Activated B cell treated with CpG ODN at 0.5 μM for 24 hours (primary cell): ENCODE measurements around the gene CHST14. TPM values are rescaled to one million over a fixed set of nuclear protein-coding genes. Genes with fewer than 3 reads are reported as not detected.

ENCODE experiments used
- ATAC-seq: fragments of 200-7000 bp; cut with Tn5 transposase; one replicate; pipeline ENCODE4 v1.10.0; 2021; ENCODE audit warnings: low read depth, mild to moderate bottlenecking, moderate library complexity
- CTCF ChIA-PET: fragments of 350-600 bp; sonication (Branson Sonifier 250); formaldehyde crosslinking; loops from one replicate; lab custom pipeline; 2021; ENCODE audit warnings: antibody characterized with exemption; lab: Charles Lee
- POLR2A ChIA-PET: fragments of 350-600 bp; sonication (Branson Sonifier 250); formaldehyde crosslinking; loops from one replicate; lab custom pipeline; 2021; ENCODE audit warnings: antibody characterized with exemption; lab: Charles Lee
- DNase-seq: peaks from one replicate; pipeline ENCODE4 v3.0.0; 2022
- H3K27ac Mint-ChIP-seq: one replicate; pipeline ENCODE4 v1.8.0; 2020; ENCODE audit warnings: mixed read lengths
- H3K27me3 Mint-ChIP-seq: one replicate; pipeline ENCODE4 v1.8.0; 2021; ENCODE audit warnings: mixed read lengths
- H3K36me3 Mint-ChIP-seq: one replicate; pipeline ENCODE4 v1.8.0; 2021; ENCODE audit warnings: low read depth, mixed read lengths
- H3K4me1 Mint-ChIP-seq: one replicate; pipeline ENCODE4 v1.8.0; 2021; ENCODE audit warnings: mixed read lengths
- H3K4me3 Mint-ChIP-seq: one replicate; pipeline ENCODE4 v1.8.0; 2020; ENCODE audit warnings: mild to moderate bottlenecking, mixed read lengths
- H3K9me3 Mint-ChIP-seq: one replicate; pipeline ENCODE4 v1.8.0; 2020; ENCODE audit warnings: mixed read lengths
- intact Hi-C: fragments of 100-400 bp; cut with micrococcal nuclease; formaldehyde crosslinking; loops from one replicate; pipeline ENCODE4 v1.15.1; 2024
- total RNA-seq: library from RNA; stranded (reverse); gene quantifications from 2 replicates; pipeline ENCODE4 v1.2.3, GENCODE V29; 2022
- TF ChIP-seq, protein P1 (sequence below): fragments of 200-600 bp; IDR thresholded peaks from one replicate; pipeline ENCODE4 v1.8.0; 2022; ENCODE audit warnings: antibody characterized with exemption, mild to moderate bottlenecking

The CHST14 gene
- total RNA-seq, 1 donor from 2014 or later: 10.2 TPM

DNA sequence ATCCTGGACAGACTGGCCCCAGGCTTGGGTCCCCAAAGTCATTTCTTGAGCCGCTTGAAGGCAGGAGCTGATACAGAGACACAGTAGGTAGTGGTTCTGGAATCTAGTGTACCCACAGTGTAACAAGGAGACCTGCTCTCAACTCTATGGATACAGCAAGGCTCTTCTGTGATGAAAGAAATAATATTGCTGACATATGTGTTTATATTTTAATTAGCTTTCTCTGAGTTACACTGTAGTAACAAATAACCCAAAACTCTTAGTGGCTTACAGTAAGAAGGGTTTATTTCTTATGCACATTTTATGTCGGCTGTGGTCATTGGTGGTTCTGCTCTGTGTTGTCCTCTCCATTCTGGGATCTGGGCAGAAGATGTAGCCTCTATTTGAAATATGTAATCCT lies 45.5 kb downstream of the CHST14 start:
- Mint-ChIP-seq H3K9me3 (no peaks in the 10 kb centered on the region), H3K4me1 (peaks cover 14% of the 10 kb centered on the region), H3K27me3 (no peaks in the 10 kb centered on the region), H3K27ac (no peak overlapping the region), H3K4me3 (no peak overlapping the region), H3K36me3 (no peaks in the 10 kb centered on the region)
- DNase-seq (no peak), ATAC-seq (no peak)
- POLR2A ChIA-PET: no interaction called here
- intact Hi-C loops: loop anchor here (5.0 kb wide), 1 partner anchor 36 kb away; no protein-coding TSS in a partner anchor
- TF ChIP-seq, protein P1, sequence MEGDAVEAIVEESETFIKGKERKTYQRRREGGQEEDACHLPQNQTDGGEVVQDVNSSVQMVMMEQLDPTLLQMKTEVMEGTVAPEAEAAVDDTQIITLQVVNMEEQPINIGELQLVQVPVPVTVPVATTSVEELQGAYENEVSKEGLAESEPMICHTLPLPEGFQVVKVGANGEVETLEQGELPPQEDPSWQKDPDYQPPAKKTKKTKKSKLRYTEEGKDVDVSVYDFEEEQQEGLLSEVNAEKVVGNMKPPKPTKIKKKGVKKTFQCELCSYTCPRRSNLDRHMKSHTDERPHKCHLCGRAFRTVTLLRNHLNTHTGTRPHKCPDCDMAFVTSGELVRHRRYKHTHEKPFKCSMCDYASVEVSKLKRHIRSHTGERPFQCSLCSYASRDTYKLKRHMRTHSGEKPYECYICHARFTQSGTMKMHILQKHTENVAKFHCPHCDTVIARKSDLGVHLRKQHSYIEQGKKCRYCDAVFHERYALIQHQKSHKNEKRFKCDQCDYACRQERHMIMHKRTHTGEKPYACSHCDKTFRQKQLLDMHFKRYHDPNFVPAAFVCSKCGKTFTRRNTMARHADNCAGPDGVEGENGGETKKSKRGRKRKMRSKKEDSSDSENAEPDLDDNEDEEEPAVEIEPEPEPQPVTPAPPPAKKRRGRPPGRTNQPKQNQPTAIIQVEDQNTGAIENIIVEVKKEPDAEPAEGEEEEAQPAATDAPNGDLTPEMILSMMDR: no peak
- CTCF ChIA-PET: no interaction called here

Other genes starting within 250 kb of the CHST14 start
- gene PAK6, start 231.9 kb upstream of the CHST14 start, total RNA-seq: 0.34 and 0.40 TPM in 2 replicates
- 0.32 TPM in 1 of 2 replicates, not detected in the other for gene ANKRD63, start 187.9 kb upstream of the CHST14 start, total RNA-seq
- 109 and 126 TPM in 2 replicates for gene PLCB2, start 163.0 kb upstream of the CHST14 start, total RNA-seq
- gene INAFM2, start 147.3 kb upstream of the CHST14 start, total RNA-seq: 9.5 TPM in 2 replicates
- 0.91 and 2.1 TPM in 2 replicates for gene CCDC9B, start 130.0 kb upstream of the CHST14 start, total RNA-seq
- not detected in 2 replicates for gene PHGR1, start 120.0 kb upstream of the CHST14 start, total RNA-seq
- gene DISP2, start 112.8 kb upstream of the CHST14 start, total RNA-seq: 0.38 and 0.39 TPM in 2 replicates
- 11.5 and 13.4 TPM in 2 replicates for gene KNSTRN, start 88.3 kb upstream of the CHST14 start, total RNA-seq
- 63.5 and 76.7 TPM in 2 replicates for gene IVD, start 65.2 kb upstream of the CHST14 start, total RNA-seq
- gene BAHD1, start 30.0 kb upstream of the CHST14 start, total RNA-seq: 27.5 and 28.4 TPM in 2 replicates
- gene CCDC32, start 94.1 kb downstream of the CHST14 start, total RNA-seq: 64.0 and 66.3 TPM in 2 replicates
- 20.1 and 24.8 TPM in 2 replicates for gene RPUSD2, start 98.3 kb downstream of the CHST14 start, total RNA-seq
- gene KNL1, start 123.3 kb downstream of the CHST14 start, total RNA-seq: 5.1 and 7.7 TPM in 2 replicates
- gene RAD51, start 224.2 kb downstream of the CHST14 start, total RNA-seq: 2.6 and 4.1 TPM in 2 replicates